Left colon (tissue), 2 donors: ENCODE measurements around the gene FBXO42. TPM values are rescaled to one million over a fixed set of nuclear protein-coding genes. Genes with fewer than 3 reads are reported as not detected.
"Not testable (repeated sequence)": the region's sequence is repeated elsewhere in the genome, so short reads cannot be mapped to it uniquely, and the experiment has no call there.

Experiments used
- ATAC-seq: fragments of 200-7000 bp; cut with Tn5 transposase; one replicate; pipeline ENCODE4 v1.9.1; 2020; ENCODE audit warnings: mild to moderate bottlenecking, moderate library complexity
- DNase-seq, 2 donors: peaks; one replicate each; pipeline ENCODE4 v3.0.0-alpha.2; 2020
- intact Hi-C, 2 donors: fragments of 100-400 bp; cut with DNase I in 1 of 2; cut with micrococcal nuclease in 1 of 2; formaldehyde crosslinking; loops; one replicate each; pipeline versions ENCODE4 v1.11.2 to v1.14.0; 2022; cut with DNase I, micrococcal nuclease
- total RNA-seq, 2 donors: library from RNA; stranded (reverse); fragmentation: NEBNext Ultra II Directional; extraction: Animal tissue kit (Norgen Biotek cat#: 25700); gene quantifications; one replicate each; pipeline ENCODE4 v1.2.1, GENCODE V29; 2021
- donor health status: DM: no; HTN: no; CAD: no.
- donor health status: DM: yes; HTN: yes; CAD: no.

The FBXO42 gene
- total RNA-seq, 2 donors from 2014 or later = 13.4 to 14.8 TPM

DNA sequence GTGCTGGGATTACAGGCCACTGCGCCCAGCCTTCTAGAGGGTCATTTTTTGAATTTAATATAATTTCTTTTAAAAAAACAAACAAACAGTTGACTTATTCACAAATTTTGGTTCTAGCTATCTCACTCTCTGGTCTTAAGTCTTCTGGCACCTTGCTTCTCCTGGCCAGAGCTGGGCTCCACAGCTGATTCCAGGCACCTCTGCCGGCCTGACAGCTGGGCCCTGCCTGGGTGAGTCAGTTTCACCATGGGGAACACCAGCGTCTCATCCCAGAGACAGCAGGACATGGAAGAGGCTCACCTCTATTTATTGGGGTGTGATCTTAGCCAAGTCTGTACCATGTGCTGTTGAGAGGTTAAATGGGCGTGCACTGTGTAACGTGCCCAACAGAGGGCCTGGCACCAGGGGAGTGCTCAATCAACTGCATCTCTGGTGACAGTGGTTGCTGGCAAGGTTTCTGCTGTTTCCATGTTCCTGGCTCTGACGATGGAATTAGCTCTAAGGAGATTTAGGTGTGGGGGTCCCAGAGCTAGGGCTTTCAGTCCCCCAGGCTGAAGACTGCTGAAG, 116.3 kb downstream of the FBXO42 start:
- DNase-seq = peak; percentile 62 to 63

DNA sequence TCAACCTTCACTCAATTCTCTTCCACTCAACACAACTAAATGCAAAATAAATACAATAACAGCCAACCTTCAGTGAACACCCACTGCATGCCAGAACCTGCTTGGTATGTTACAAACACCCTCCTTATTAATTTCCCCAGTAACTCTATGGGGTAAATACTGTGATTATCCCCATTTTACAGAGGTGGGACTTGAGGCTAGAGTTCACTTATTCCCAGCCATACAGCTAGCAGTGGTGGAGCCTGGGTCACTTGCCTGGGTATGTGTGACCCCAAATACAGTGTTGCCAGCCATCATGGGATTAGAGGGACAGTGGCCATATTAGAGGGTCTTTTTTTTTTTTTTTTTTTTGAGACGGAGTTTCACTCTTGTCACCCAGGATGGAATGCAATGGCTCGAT, 116.9 kb downstream of the FBXO42 start:
- intact Hi-C loops = no loop called here
- ATAC-seq (no peak), DNase-seq (no peak)

More for the DNA sequence above, 116.3 kb downstream of the FBXO42 start:
- intact Hi-C loops = no loop called here
- ATAC-seq = peak; percentile 71

DNA sequence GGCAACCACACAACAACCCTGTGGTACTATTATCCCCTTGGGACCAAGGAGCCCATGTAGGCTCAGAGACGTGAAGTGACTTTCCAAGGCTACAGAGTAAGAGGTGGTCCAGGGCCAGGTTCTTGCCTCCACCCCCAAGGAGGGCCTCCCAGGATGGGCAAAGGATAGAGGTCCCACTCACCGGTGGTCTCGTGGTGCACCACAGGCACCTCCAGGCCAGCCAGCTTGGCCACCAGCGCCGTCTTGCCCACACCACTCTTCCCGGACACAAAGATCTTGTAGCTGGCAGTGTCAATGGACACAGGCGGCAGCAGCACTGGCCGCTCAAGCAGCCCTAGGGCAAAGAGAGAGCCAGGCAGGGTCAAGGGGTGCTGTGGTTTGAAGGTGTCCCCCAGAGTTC, 118.8 kb downstream of the FBXO42 start:
- DNase-seq (peak in 1 of 2 donors; percentile 2), ATAC-seq (no peak)

DNA sequence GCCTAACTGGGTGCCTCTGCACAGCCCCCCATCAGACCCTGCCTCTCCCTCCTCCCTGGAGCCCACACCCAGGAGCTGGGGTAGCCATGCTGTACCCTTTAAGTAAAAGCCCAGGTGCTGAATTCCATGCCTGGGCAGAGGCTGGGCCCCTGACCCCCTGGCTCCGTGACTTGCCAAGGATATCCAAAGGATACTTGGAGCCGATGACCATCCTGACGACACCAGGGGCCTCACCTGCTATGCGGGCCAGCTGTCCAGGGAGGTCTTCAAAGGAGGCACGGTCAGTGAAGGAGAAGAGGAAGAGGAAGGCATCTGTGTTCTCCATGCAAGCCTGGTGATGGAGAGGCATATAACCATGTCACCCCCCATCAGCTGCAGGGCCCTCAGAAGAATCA, 120.0 kb downstream of the FBXO42 start:
- DNase-seq (no peak), ATAC-seq (no peak)
- intact Hi-C loops = no loop called here

More for the DNA sequence above, 118.8 kb downstream of the FBXO42 start:
- intact Hi-C loops = no loop called here

DNA sequence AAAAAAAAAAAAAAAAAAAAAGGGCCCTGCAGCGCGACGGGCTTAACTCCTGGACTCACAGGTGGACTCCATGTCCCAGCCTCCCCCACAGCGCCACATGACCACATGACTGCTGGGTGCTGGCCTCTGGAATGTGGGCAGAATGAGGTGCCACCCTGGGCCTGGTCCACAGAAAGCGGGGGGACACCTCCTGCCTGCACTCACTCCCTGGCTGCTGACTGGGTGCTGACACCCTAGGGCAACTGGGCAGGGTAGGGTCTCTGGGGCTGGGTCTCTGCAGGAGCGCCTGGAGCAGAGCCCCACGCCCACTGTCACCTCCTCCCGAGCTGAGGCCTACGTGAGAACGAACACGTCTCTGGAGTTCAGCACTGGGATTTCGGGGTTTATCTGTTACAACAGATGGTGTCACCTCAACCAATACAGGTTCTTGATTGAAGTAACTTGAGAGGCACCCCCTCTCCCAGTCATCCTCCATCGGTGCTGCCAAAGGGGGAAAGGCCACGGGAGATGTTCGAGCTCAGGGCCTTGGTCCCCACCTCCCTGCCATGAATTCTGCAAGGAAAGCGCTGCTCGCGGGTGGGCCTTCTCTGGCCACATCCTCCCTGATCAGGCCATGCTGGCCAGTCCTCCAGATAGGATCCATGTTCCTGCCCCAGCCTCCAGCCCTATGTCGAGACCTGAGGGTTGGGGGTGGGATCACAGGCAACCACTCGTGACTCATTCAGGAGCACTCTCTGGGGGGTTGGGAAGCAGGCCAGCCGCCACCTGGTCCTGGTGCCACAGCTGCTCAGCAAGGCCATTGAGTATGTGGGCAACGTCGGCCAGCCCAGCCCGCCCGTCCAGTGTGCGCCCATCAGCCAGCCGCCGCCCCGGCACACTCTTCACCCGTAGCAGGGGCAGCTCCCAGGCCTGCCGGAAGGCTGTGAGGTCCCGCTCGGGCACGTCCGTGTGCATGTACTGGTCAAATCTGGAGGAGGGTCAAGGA, 120.7 kb downstream of the FBXO42 start:
- intact Hi-C loops = no loop called here
- DNase-seq = no peak

DNA sequence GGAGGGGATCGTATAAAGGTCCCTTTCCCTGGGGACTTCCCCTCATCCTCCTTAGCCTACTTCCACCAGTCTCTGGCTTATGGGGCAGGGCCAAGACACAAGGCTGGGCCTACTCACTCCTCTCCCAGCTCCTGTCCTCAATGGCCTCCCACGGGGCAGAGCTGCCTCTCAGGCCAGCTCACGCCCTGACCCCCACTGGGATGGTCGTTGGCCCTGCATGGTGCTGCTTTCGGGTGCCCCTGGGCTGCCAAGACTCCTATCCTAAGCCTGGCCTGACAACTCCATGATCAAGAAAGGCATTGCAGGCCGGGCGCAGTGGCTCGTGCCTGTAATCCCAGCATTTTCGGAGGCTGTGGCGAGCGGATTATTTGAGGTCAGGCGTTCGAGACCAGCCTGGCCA, 121.5 kb downstream of the FBXO42 start:
- DNase-seq = no peak
- no peak for ATAC-seq
- intact Hi-C loops = no loop called here

More for the DNA sequence above, 120.7 kb downstream of the FBXO42 start:
- ATAC-seq = no peak

GRCh38 chr1:16229976-16230740, 122.1 kb downstream of the FBXO42 start:
- ATAC-seq (no peak), DNase-seq (no peak)
- intact Hi-C loops = no loop called here

GRCh38 chr1:16226490-16227179, 125.6 kb downstream of the FBXO42 start:
- ATAC-seq (peak; percentile 92), DNase-seq (peak; percentile 67 to 77)
- intact Hi-C loops = no loop called here

- intact Hi-C loops = no loop called here
- DNase-seq (no peak), ATAC-seq (no peak)
Measured at GRCh38 chr1:16226129-16226489, 126.2 kb downstream of the FBXO42 start.

DNA sequence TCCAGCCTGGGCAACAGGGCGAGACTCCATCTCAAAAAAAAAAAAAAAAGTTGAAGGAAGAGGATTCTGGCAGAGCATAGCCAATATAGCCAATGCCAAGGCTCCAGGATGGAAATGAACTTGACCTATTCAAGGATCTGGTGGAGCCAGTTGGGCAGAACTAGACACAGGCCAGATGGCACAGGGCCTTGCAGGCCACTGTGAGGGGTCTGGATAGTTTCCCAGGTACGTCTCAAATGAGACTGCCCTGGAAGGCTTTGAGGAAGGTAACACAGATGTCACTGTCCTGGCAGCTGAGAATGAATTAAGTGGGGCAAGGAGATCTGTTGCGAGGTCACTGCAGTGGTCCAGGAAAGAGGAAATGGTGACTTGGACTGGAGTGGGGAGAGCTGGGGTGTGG, 127.8 kb downstream of the FBXO42 start:
- DNase-seq (no peak), ATAC-seq (no peak)
- intact Hi-C loops = no loop called here

DNA sequence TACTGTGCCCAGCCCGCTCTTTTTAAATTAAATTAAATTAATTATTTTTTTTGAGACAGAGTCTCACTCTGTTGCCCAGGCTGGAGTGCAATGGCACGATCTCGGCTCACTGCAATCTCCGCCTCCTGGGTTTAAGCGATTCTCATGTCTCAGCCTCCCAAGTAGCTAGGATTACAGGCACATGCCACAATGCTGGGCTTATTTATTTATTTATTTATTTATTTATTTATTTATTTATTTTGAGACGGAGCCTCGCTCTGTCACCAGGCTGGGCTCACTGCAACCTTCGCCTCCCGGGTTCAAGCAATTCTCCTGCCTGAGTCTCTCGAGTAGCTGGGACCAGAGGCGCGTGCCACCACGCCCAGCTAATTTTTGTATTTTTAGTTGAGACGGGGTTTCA, 129.6 kb downstream of the FBXO42 start:
- DNase-seq, ATAC-seq, intact Hi-C loops: not testable (repeated sequence)

DNA sequence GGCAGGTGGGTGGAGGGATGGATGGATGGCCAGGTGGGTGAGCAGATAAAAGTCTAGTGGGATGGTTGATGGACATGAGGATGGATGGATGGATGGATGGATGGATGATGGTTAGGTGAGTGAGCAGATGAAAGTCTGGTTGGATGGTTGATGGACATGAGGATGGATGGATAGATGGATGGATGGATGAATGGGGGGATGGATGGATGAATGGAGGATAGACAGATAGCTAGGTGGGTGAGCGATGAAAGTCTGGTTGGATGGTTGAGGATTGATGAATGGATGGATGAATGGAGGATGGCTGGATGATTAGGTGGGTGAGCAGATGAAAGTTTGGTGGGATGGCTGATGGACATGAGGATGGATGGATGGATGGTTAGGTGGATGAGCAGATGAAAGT, 130.8 kb downstream of the FBXO42 start:
- intact Hi-C loops = no loop called here
- DNase-seq (no peak), ATAC-seq (no peak)

DNA sequence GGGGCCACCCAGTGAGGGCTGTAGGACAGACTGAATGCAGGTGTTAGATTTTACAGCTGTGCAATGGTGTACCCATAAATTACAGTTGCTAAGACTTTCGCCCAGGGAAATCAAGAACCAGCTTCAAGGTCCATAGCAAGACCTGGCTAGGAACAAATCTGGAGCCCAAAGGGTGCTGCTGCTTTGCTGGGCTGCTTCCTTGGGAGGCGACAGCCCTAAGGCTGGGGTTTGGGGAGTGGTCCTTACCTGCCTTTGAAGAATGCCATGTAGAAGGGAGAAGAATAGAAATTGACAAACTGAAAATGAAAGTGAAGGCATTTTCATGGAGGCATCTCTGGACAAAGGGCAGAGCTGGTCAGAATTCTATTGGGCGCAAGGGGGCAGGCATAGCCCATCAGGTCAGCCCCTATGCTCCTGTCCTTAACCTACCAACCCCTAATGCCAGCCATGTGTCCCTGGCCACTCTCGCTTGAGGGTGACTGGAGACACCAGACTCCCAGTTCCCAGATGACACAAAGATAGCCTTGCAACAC, 132.2 kb downstream of the FBXO42 start:
- DNase-seq (no peak), ATAC-seq (no peak)
- intact Hi-C loops = no loop called here

- ATAC-seq = no peak
- intact Hi-C loops = no loop called here
- DNase-seq = no peak
Measured at GRCh38 chr1:16218674-16219071, 133.6 kb downstream of the FBXO42 start.

DNA sequence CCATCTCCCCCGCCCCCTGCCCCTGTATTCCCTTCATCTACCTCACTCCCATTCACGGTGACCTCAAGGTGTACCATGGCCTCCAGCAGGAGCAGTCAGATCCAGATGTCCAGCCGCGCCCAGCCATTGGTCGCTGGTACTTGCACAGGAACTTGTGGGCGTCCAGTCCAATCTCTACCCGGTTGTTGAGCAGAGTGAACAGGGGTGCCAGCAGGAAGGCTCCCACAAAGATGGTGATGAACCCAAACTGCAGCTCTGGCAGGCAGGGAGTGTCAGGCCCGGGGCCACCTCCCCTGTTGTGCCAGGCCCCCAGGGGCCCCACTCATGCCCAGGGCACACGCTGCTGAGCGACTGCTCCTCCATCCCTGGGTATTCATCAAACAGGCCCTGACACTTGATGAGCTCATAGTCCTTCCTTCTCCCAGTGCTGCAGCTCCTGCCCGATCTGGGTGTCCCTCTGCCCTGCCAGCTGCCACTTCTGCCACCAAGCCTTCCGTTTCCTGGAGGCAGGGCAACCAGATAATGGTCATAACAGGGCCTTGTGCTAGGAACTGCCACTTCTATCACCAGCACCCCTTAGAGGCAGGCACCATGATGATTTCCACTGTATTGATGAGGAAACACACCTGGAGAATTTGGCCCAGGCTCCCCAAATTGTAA, 134.1 kb downstream of the FBXO42 start:
- intact Hi-C loops = no loop called here
- DNase-seq (peak; percentile 60 to 70), ATAC-seq (peak; percentile 45)

- ATAC-seq (peak; percentile 83), DNase-seq (peak; percentile 99 to 100)
- intact Hi-C loops = no loop called here
Measured at GRCh38 chr1:16217061-16217785, 135.1 kb downstream of the FBXO42 start.

- DNase-seq (peak; percentile 97 to 98), ATAC-seq (peak; percentile 72)
- intact Hi-C loops = no loop called here
Measured at GRCh38 chr1:16215882-16216753, 136.2 kb downstream of the FBXO42 start.
